T-helper 2 cell treated with Interferon-gamma antibody and Interleukin-4, amounts not matched to agents 100 ng/mL and 5 ng/mL, for 36 hours (primary cell): ENCODE results near the gene POLR2A. TPM values are rescaled to one million over a fixed set of nuclear protein-coding genes. Genes with fewer than 3 reads are reported as not detected.
"Not testable (repeated sequence)": the region's sequence is repeated elsewhere in the genome, so short reads cannot be mapped to it uniquely, and the experiment has no call there.

ENCODE experiments used
- intact Hi-C: fragments of 100-400 bp; cut with micrococcal nuclease; formaldehyde crosslinking; loops from one replicate; pipeline ENCODE4 v1.15.1; 2023
- total RNA-seq: library from RNA; stranded (reverse); gene quantifications from 2 replicates; pipeline ENCODE4 v1.2.3, GENCODE V29; 2022

Gene POLR2A
- total RNA-seq, 1 donor from 2014 or later = 192 TPM

- intact Hi-C loops = no loop called here
Measured at GRCh38 chr17:7459961-7460545, 24.1 kb upstream of the POLR2A start.

GRCh38 chr17:7460850-7461660, 23.1 kb upstream of the POLR2A start:
- intact Hi-C loops = no loop called here

GRCh38 chr17:7462474-7463371, 21.4 kb upstream of the POLR2A start:
- intact Hi-C loops = no loop called here

- intact Hi-C loops = no loop called here
Measured at GRCh38 chr17:7463372-7463846, 20.8 kb upstream of the POLR2A start.

- intact Hi-C loops = no loop called here
Measured at GRCh38 chr17:7464081-7464480, 20.1 kb upstream of the POLR2A start.

- intact Hi-C loops = no loop called here
Measured at GRCh38 chr17:7465597-7466275, 18.4 kb upstream of the POLR2A start.

GRCh38 chr17:7466318-7466638, 17.9 kb upstream of the POLR2A start:
- intact Hi-C loops = no loop called here

GRCh38 chr17:7466639-7467341, 17.4 kb upstream of the POLR2A start:
- intact Hi-C loops = no loop called here

- intact Hi-C loops = no loop called here
Measured at GRCh38 chr17:7467498-7467897, 16.7 kb upstream of the POLR2A start.

- intact Hi-C loops = no loop called here
Measured at GRCh38 chr17:7468290-7468689, 15.9 kb upstream of the POLR2A start.

- intact Hi-C loops = no loop called here
Measured at GRCh38 chr17:7468804-7469389, 15.3 kb upstream of the POLR2A start.

- intact Hi-C loops = not testable (repeated sequence)
Measured at GRCh38 chr17:7469843-7470242, 14.3 kb upstream of the POLR2A start.

- intact Hi-C loops = not testable (repeated sequence)
Measured at GRCh38 chr17:7470457-7470973, 13.7 kb upstream of the POLR2A start.

- intact Hi-C loops = no loop called here
Measured at GRCh38 chr17:7471729-7472128, 12.4 kb upstream of the POLR2A start.

GRCh38 chr17:7474767-7475166, 9.4 kb upstream of the POLR2A start:
- intact Hi-C loops = not testable (repeated sequence)

GRCh38 chr17:7475764-7476422, 8.3 kb upstream of the POLR2A start:
- intact Hi-C loops = no loop called here

GRCh38 chr17:7476494-7476893, 7.7 kb upstream of the POLR2A start:
- intact Hi-C loops = no loop called here

GRCh38 chr17:7476951-7477350, 7.2 kb upstream of the POLR2A start:
- intact Hi-C loops = no loop called here

- intact Hi-C loops = no loop called here
Measured at GRCh38 chr17:7477392-7478275, 6.5 kb upstream of the POLR2A start.
